ENCODE measurements around the gene NHERF2.

NHERF2 gene

GRCh38 chr16:2040787-2041522, 14.3 kb downstream of the NHERF2 start:
- DNase-seq (ENCODE audit: low read depth), result no peak

DNA sequence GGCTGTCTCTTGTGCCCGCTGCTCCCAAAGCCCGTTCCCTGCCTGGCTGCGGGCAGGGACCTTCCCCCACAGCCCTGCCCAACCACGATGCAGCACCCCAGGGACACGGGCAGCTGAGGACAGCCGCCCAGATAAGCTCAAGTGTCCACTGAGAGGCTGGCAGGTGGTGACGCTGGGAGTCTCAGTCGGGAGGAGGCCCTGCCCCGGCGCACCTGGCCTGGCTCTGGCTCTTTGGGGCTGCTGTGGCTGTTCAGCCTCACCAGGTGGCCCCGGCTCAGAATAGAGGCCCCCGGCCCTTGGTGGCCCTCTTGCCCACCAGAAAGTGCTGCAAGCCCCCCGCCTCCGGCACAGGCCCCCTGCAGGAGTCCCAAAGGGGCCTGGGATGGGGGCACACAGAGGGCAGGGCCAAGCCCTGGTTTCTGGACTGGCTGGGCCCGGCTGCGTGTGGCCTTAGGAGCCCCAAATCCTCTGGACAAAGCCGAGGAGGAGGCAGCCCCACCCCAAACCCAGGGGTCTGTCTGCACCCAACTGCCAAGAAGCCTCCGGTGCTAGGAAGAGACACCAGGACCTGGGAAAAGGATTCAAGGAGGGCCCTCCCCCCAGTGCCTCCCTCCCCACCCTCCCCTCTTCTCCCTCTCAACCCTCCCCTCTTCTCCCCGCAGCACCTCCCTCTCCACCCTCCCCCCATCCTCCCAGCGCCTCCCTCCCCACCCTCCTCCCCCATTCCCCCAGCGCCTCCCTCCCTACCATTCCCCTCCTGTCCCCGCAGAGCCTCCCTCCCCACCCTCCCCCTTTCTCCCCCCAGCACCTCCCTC, 15.7 kb downstream of the NHERF2 start:
- no peak for DNase-seq (ENCODE audit: low read depth)

DNA sequence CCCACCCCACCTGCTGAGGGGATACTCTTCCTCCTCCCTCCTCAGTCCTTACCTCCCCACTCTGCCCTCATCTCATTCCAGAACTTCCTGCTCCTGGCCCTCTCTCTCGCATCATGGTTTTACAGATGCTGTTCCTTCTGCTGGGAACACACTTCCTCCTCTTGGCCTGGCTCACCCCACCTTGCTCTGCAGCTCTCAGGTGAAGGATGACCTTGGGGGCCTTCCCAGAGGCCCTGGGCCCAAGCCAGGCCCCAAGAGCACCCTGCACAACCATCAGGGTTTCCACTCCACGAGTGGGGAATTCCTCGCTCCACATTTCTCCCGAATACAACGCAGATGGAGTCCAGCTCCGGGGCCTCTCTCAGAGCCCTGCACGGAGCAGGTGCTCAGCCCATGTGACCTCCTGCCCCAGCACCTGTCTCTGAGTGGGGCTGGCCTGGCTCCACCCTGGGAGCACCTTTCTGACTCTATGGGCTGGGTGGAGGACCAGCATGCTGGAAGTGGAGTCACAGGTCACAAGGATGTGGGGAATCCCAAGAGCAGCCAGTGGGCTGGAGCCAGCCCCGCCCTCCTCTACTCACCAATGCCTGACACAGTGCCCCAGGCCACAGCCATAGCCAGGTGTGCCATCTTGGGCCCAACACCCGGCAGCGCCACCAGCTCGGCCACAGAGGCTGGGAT, 16.4 kb downstream of the NHERF2 start:
- no peak for DNase-seq (ENCODE audit: low read depth)

GRCh38 chr16:2043667-2044451, 17.2 kb downstream of the NHERF2 start:
- DNase-seq (ENCODE audit: low read depth), result no peak

DNA sequence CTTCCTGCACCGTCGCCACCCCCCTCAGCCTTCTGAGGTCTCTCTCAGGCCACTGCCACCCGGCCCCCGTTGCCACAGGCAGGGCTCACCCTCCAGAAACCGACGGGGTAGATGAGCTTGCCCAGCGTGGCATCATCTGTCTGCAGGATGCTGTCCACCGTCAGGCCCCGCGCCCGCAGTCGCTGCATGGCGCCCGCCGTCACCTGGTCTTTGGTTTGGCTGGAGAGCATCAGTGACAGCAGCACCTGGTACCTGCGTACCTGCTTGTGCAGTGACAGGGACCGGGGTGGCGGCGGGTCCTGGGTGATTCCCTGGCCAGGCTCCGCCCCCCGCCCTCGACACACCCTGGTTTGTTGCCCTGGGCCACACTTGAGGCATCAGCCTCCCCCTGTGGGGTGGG, 17.8 kb downstream of the NHERF2 start:
- no peak for DNase-seq (ENCODE audit: low read depth)

DNA sequence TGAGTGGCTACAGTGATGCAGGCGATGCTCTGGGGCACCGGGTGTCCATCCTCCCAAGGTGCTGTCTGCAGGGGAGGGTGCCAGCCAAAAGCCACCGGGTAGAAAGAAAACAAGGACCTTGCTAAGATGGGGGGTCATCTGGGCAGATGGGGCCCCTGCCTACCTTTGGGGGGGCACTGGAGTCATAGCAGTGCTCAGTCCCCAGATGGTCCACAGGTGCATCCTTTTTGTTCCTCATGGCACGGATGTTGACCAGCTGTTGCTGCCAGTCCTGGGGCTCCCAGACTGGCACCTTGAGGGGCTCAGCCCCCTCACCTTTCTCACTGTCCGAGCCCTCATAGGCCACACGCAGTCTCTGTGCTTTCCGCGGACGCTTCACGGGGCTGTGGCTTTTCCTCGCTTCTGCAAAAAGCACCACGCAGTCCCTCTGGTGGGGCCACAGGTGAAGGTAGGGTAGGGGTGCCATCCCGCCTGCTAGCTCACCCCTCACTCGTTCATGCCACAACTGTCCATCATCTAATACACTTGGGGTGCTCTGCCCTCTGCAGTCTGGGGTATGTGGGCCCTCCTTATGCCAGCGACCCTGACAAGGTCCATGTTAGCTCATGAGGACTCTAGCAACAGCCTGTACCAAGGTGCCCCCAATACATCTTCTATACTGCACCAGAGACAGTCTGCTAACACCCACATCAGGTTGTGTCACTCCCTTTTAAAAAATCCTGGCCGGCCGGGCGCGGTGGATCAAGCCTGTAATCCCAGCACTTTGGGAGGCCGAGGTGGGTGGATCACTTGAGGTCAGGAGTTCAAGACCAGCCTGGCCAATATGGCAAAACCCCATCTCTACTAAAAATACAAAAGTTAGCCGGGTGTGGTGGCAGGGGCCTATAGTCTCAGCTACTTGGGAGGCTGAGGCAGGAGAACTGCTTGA, 19.5 kb downstream of the NHERF2 start:
- no peak for DNase-seq (ENCODE audit: low read depth)

DNA sequence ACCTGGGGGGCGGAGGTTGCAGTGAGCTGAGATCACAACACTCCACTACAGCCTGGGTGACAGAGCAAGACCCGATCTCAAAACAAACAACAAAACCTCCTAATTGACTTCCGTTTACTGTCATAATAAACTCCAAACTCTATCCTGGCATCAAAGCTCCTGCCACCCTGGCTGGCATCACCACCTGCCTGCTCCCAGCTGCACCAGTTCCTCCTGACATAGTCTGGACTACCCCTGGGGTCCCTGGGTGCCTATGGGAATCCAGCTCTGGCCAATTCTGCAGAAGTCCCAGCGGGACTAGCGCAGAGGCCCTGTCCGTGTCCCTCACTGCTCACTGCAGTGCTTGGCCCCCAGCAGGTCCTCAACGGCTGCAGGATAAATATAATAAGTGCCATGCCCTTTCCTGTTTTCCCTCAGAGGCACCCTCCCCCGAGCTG, 20.2 kb downstream of the NHERF2 start:
- DNase-seq (ENCODE audit: low read depth), result no peak

GRCh38 chr16:2047330-2048115, 20.8 kb downstream of the NHERF2 start, which contains the start of the genes NTHL1 and TSC2:
Gene NTHL1 (minus strand): TSS chr16:2047834. CDS start chr16:2047823, 11 bp downstream.
Gene TSC2 (plus strand): TSS chr16:2047985. CDS start chr16:2048616, 631 bp downstream.
- DNase-seq (ENCODE audit: low read depth), result peak; percentile 65

- no peak for DNase-seq (ENCODE audit: low read depth)
Measured at GRCh38 chr16:2048116-2048543, 21.4 kb downstream of the NHERF2 start.

GRCh38 chr16:2053211-2053610, 26.5 kb downstream of the NHERF2 start:
- no peak for DNase-seq (ENCODE audit: low read depth)

- no peak for DNase-seq (ENCODE audit: low read depth)
Measured at GRCh38 chr16:2053897-2054296, 27.2 kb downstream of the NHERF2 start.

GRCh38 chr16:2054543-2055245, 28.0 kb downstream of the NHERF2 start:
- DNase-seq (ENCODE audit: low read depth), result no peak

GRCh38 chr16:2056077-2056476, 29.4 kb downstream of the NHERF2 start:
- no peak for DNase-seq (ENCODE audit: low read depth)

- no peak for DNase-seq (ENCODE audit: low read depth)
Measured at GRCh38 chr16:2056681-2057407, 30.1 kb downstream of the NHERF2 start.

DNA sequence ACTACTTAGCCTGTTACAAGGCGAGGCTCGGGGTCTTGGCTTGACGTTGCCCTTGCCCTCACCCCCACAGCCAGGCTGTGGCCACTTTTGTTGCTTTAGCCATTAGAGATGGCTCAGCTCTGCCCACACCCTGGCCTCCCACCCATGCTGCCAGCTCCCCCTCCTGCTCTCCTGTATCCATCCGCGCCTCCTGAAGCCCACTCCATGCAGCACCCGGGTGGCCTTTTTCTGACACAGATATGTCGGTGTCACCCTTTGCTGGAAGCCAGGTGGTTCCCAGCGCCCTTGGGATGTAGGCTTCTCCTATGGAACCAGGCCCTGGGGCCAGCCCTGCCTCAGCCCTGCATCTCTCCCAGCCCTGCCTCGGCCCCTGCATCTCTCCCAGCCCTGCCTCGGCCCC, 30.7 kb downstream of the NHERF2 start:
- no peak for DNase-seq (ENCODE audit: low read depth)

GRCh38 chr16:2058420-2058819, 31.7 kb downstream of the NHERF2 start:
- DNase-seq (ENCODE audit: low read depth), result no peak

DNA sequence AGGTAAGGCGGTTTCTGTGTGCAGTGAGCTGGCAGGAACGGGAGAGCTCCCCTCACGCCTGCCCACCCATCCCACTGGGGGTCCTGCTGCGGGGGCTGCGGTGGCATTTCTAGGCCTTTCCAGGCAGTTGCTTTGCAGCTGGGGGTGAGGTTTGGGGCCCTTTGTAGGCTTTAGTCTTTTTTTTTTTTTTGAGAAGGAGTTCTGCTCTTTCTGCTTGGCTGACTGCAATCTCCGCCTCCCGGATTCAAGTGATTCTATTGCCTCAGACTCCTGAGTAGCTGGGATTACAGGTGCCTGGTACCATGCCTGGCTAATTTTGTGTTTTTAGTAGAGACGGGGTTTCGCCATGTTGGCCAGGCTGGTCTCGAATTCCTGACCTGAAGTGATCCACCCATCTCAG, 32.2 kb downstream of the NHERF2 start:
- no peak for DNase-seq (ENCODE audit: low read depth)

DNA sequence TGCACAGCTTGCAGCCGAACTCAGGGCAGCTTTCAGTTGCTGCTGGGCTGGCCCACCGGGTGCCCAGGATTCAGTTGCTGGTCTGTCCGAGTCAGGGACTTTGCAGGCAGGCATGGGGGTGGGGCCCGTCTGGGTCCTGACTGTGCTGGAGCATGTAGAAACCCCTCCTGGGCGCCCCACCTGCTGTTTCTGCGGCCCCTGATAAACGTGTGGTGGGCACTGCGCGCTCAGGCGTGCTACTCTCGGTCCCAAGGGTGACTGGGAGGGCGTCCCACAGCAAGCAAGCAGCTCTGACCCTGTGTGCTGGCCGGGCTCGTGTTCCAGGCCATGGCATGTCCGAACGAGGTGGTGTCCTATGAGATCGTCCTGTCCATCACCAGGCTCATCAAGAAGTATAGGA, 33.6 kb downstream of the NHERF2 start:
- DNase-seq (ENCODE audit: low read depth), result no peak

DNA sequence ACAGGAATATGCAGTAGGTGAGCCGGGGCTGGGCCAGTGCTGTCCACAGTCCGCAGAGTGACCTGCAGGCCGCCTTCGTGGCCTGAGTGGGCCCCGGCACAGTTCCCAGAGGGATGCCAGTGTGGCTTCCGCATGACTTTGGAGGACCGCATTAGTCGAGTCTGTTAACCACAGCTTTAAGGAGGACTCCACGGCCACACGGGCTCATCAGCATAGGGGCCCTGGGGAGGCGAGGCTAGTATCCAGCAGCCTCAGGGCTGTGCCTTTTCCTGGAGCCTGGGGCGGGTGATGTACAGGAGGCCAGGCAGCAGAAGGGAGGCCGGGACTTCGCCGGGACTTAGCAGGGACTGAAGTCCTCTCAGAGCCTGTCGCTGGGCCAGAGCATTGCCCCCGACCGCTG, 34.3 kb downstream of the NHERF2 start:
- no peak for DNase-seq (ENCODE audit: low read depth)

Data from HS-5 (cell line).